Adipocyte (in vitro differentiated cells): Measurements from ENCODE around the gene HEYL.

Experiments used
- DNase-seq: peaks from one replicate; pipeline ENCODE4 v3.0.0-alpha.2; 2015; ENCODE audit warnings: low read depth
- H3K27me3 ChIP-seq: replicated peaks from 2 replicates; pipeline ENCODE4 v1.7.0; 2013; ENCODE audit warnings: mild to moderate bottlenecking, low read length, moderate library complexity; ENCODE audit not compliant: control insufficient read depth, insufficient read depth
- H3K36me3 ChIP-seq: 2 replicates; pipeline ENCODE4 v1.7.0; 2013; ENCODE audit warnings: low read length, mild to moderate bottlenecking, moderate library complexity; ENCODE audit not compliant: control insufficient read depth, insufficient read depth, severe bottlenecking
- H3K4me1 ChIP-seq: 2 replicates; pipeline ENCODE4 v1.7.0; 2013; ENCODE audit warnings: mild to moderate bottlenecking, low read length, moderate library complexity; ENCODE audit not compliant: control insufficient read depth, insufficient read depth
- H3K4me3 ChIP-seq: 2 replicates; pipeline ENCODE4 v1.7.0; 2013; ENCODE audit warnings: mild to moderate bottlenecking, low read length, moderate library complexity
- H3K9ac ChIP-seq: 2 replicates; pipeline ENCODE4 v1.7.0; 2013; ENCODE audit warnings: mild to moderate bottlenecking, low read length, moderate library complexity
- H3K9me3 ChIP-seq: 2 replicates; pipeline ENCODE4 v1.7.0; 2013; ENCODE audit warnings: mild to moderate bottlenecking, low read length, moderate library complexity; ENCODE audit not compliant: control insufficient read depth

Gene HEYL

DNA sequence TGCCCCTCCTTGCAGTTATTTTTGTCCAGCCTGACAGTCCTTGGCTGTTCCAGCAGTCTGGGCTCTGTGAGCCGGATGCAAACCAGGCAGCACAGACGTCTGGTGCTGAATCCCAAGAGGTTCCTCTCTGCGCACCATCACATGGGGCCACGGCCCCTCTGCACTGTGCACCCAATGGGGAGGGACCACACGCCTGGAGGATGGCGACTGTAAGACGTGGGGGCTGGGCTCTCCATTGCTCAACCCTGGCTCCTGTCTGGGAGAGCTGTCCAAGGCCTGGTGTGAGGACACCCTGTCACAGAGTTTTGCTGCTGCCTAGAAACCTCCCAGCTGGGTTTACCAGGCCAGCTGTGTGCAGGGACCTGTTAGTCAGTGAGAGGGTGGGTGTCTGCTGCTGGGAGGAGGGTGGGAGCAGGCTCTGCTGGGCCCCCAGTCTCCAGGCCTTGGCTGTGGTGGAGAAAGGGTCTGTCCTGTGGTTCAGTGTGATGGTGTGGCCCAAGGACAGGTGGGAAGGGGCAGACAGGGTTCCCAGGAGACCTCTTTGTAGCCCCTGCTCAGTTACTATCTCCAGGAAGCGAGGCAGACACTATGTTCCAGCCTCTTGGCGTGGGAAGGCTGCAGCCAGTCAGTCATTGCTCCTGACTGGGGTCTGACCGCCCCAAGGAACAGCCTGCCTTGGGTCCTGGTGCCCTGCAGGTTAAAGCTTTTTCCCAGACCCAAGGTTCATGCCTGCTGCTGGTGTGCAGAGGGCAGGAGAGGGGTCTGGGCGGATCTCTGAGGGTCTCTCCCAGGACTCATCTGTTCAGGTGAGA lies 13.8 kb downstream of the HEYL start:
- no peak overlapping the region for H3K4me3 ChIP-seq
- H3K4me1 ChIP-seq = peaks cover 14% of the 10 kb centered on the region
- peak; percentile 36 for DNase-seq
- H3K27me3 ChIP-seq = peaks cover 42% of the 10 kb centered on the region
- no peaks in the 10 kb centered on the region for H3K9me3 ChIP-seq
- no peaks in the 10 kb centered on the region for H3K36me3 ChIP-seq
- H3K9ac ChIP-seq = no peak overlapping the region

DNA sequence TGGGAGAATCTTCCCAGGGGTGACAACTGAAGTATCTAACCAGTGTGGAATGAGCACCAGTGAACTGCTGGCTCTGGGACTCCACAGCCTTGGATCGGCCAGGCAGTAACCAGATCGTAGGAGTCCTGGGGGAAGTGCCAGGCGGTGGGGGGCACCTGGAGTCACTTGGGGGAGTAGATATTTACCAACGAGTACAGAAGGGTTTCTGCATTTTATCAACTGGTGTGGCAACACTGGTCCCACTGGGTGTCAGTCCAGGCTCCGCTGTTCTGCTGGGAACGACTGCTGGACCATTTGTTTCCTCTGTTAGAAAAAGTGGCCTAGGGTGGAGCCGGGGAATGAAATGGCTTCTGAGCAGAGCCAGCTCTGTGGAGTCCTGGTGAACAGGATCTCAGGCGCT lies 14.4 kb downstream of the HEYL start:
- Histone ChIP-seq H3K9me3 (no peaks in the 10 kb centered on the region), H3K9ac (no peak overlapping the region), H3K36me3 (no peaks in the 10 kb centered on the region), H3K4me1 (peaks cover 14% of the 10 kb centered on the region), H3K27me3 (peaks cover 35% of the 10 kb centered on the region), H3K4me3 (no peak overlapping the region)
- DNase-seq = no peak

DNA sequence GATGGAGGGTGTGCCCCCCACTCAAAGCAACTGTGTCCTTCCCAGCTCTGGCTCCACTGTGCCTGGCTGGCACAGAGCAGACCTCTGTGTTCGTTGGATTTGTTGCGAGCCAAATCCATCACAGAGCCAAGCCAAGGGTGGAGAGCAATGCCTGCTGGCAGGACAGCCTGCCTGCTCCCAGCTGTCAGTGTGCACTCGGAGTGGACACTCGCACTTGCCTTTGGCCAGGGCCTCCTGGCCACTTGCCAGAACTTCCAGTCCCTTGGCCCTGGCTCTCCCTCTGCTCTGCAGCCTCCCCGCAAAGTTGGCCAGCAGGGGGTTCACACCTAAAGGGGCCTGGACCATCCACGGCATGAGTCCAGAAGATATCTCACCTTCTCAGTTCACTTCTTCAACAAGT lies 16.4 kb downstream of the HEYL start:
- H3K4me3 ChIP-seq = no peak overlapping the region
- no peak for DNase-seq
- H3K4me1 ChIP-seq = peaks cover 14% of the 10 kb centered on the region
- no peaks in the 10 kb centered on the region for H3K36me3 ChIP-seq
- H3K9me3 ChIP-seq = no peaks in the 10 kb centered on the region
- no peak overlapping the region for H3K9ac ChIP-seq
- H3K27me3 ChIP-seq = peaks cover 32% of the 10 kb centered on the region

DNA sequence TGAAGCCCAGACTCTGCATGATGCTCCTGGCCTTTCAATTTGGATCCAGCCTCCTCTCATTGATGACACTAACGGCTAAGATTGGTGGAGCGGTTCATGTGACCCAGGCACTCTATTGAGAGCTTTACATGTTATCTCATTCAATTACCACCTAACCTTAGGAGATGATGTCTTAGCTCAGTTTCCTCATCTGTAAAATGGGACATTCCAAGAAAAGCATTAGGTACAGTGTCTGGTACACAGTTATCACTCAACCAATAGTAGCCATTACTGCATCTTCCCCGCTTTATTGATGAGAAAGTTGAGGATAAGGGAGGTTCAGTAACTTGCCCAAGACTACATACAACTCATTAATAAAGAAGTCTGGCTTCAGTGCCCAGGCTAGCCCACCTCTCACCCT lies 17.0 kb downstream of the HEYL start:
- Histone ChIP-seq H3K36me3 (no peaks in the 10 kb centered on the region), H3K27me3 (peaks cover 27% of the 10 kb centered on the region), H3K4me3 (no peak overlapping the region), H3K9ac (no peak overlapping the region), H3K4me1 (peaks cover 14% of the 10 kb centered on the region), H3K9me3 (no peaks in the 10 kb centered on the region)
- DNase-seq = no peak

DNA sequence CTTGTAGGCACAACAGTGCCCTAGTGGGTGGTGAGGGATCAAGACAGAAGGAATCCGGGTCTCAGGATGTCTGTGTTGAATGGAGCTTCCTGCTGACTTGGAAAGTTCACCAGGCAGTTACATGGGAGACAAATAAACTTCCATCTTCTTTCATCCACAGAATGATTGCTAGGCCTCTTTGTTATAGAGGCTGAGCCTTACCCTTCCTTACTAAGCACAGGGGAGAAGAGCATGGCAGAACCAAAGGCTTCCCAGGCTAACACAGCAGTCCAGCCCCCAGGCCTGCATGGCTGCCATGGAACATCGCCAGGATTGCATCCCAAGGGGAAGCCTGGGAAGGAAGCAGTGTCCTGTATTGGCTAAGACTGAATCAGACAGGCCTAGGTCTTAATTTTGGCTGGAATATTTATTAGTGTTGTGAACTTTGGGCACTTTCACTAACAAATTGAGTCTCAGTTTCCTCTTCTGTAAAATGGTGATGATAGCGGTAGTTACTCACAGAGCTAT lies 18.7 kb downstream of the HEYL start:
- Histone ChIP-seq H3K9ac (no peak overlapping the region), H3K4me3 (no peak overlapping the region), H3K27me3 (peaks cover 38% of the 10 kb centered on the region), H3K4me1 (peaks cover 9% of the 10 kb centered on the region), H3K9me3 (no peaks in the 10 kb centered on the region), H3K36me3 (no peaks in the 10 kb centered on the region)
- no peak for DNase-seq

DNA sequence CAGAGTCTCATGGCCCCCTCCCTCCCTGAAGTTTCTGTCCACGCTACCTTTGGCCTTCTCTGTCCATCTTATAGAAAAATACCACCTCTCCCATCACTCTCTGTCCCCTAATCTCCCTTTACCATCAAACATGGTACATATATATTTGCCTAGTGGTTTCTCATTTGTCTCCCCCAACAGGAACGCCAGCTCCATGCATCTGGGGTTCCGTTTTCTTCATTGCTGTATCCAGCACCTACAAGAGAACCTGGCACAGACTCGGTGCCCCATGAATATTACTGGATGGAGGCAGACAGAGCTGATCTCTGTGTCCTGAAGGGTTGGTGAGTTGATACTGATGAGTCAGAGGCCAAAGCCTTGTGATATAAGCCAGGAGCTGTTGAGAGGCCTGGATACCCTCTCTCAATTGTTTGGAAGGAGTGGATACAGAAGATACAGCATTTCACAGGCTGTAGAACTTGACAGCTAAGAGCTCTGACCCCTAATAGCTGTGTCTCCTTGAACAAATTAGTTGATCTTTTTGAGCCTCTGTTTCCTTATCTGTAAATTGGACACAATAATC lies 21.9 kb downstream of the HEYL start:
- no peak for DNase-seq
- H3K36me3 ChIP-seq = no peaks in the 10 kb centered on the region
- H3K4me3 ChIP-seq = no peak overlapping the region
- peaks cover 17% of the 10 kb centered on the region for H3K27me3 ChIP-seq
- H3K4me1 ChIP-seq = no peaks in the 10 kb centered on the region
- H3K9me3 ChIP-seq = no peaks in the 10 kb centered on the region
- H3K9ac ChIP-seq = no peak overlapping the region

DNA sequence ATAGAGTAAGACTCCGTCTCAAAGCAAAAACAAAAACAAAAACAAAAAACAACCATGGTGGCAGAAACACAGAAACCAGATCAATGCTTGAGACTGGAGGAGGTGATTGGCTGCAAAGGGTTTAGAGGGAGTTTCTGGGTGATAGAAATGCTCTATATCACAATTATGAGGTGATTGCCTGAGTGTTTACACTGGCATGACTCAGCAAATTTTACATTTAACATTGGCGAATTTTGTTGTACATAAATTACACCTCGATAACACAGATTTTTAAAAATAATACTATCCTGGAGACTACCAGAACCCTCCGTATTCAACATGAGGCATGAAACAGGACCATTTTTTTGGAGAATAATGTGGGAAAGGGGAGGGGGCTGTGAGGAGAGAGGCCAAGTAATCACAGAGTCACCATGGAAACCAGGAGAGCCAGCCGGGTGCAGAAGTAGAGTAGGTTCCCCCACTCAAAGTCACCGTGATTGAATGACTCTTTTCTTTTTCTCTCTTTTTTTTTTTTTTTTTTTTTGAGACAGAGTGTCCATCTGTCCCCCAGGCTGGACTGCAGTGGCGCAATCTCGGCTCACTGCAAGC lies 24.3 kb downstream of the HEYL start:
- Histone ChIP-seq H3K4me3 (no peak overlapping the region), H3K4me1 (no peaks in the 10 kb centered on the region), H3K27me3 (peaks cover 22% of the 10 kb centered on the region), H3K9ac (no peak overlapping the region), H3K36me3 (no peaks in the 10 kb centered on the region), H3K9me3 (no peaks in the 10 kb centered on the region)
- DNase-seq = no peak

DNA sequence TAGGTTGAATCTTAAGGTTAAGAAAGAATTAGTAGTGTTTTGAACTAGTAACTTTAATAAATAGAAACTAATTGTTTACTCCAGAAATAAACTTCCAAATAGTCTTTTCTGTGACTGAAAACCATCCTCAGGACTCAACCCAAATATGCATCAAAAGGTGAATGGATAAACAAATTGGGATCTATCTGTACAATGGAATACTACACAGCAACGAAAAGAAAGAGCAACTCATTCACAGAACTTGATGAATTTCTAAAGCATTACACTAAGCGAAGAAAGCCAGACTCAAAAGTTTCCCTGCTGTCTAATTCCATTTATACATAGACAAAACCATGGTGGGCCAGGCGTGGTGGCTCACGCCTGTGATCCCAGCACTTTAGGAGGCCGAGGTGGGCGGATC lies 25.0 kb downstream of the HEYL start:
- Histone ChIP-seq H3K9me3 (no peaks in the 10 kb centered on the region), H3K36me3 (no peaks in the 10 kb centered on the region), H3K4me3 (no peak overlapping the region), H3K4me1 (no peaks in the 10 kb centered on the region), H3K9ac (no peak overlapping the region), H3K27me3 (peaks cover 22% of the 10 kb centered on the region)
- DNase-seq = no peak

DNA sequence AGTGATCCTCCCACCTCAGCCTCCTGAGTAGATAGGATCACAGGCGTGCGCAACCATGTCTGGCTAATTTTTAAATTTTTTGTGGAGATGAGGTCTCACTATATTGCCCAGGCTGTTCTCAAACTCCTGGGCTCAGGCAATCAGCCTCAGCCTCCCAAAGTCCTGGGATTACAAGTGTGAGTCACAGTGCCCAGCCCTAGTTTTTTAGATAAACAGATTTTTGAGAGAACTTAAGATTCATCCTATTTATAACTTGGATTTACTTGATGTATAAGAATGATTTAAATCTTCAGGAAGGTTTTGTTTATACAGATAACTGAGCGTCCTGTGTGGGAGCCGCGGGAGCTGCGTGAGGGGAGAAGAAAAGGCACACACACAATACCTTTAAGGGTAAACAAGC lies 26.2 kb downstream of the HEYL start:
- DNase-seq = peak; percentile 42
- Histone ChIP-seq H3K9ac (no peak overlapping the region), H3K36me3 (no peaks in the 10 kb centered on the region), H3K27me3 (peaks cover 25% of the 10 kb centered on the region), H3K4me3 (no peak overlapping the region), H3K4me1 (no peaks in the 10 kb centered on the region), H3K9me3 (no peaks in the 10 kb centered on the region)

DNA sequence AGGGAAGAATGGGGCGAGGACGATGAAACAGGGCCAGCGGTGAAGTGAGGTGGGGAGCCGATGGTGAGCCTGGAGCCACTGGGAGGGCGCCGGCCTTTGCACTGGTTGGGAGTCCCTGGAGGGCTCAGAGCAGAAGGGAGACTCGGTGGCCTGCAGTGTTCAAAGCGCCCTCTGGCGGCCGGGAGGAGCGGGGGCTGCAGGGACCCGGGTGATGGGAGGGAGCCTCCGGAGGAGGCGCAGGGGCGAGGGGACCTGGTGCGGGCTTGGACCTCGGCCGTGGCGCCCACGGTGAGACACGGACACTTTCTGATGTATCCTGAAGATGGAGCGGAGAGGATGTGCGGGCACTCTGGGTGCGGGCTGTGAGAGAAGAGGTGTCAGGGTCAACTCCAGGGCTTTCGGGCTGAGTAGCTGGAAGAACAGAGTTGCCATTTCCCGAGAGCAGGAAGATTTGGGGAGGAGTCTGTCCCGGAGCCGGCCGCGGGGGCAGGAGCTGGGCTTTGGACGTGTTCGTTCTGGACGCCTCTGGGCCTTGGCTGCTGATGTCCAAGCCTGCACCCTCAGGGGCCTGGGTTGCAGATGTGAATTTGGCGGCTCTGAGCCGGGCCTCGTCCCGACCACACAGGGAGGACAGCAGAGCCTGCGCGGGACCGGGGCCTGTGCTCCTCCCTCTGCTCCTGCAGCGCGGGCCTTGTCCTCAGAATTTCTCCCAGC lies 29.7 kb downstream of the HEYL start:
- H3K9me3 ChIP-seq = no peaks in the 10 kb centered on the region
- peak overlapping the region; percentile 23 for H3K4me3 ChIP-seq
- no peaks in the 10 kb centered on the region for H3K36me3 ChIP-seq
- no peak overlapping the region for H3K9ac ChIP-seq
- DNase-seq = peak; percentile 56
- H3K4me1 ChIP-seq = peaks cover 6% of the 10 kb centered on the region
- peaks cover 11% of the 10 kb centered on the region for H3K27me3 ChIP-seq

DNA sequence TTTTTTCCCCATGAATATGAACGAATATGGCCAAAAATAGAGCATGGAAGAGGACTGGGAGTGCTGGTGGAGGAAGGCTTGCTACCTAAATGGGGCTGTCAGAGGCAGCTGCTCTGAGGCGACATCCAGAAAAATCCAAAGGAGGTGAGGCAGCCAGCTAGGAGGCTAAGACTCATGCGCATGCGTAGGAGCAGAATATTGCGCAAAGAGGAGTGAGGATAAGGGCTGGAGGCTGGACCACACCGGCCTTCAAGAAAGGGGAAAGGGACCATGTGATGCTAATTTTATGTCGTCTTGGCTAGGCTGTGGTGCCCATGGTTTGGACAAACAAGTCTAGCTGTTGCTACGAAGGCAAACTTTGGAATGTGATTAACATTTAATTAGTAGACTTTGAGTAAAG lies 30.5 kb downstream of the HEYL start:
- Histone ChIP-seq H3K9ac (no peak overlapping the region), H3K27me3 (peaks cover 11% of the 10 kb centered on the region), H3K4me3 (no peak overlapping the region), H3K4me1 (peaks cover 6% of the 10 kb centered on the region), H3K36me3 (no peaks in the 10 kb centered on the region), H3K9me3 (no peaks in the 10 kb centered on the region)
- no peak for DNase-seq
